Ishikawa (cell line): ENCODE data around the gene FAM81A.

Experiments
- CEBPB ChIP-seq: IDR thresholded peaks from 2 replicates; pipeline ENCODE4 v1.6.1; 2012
- CREB1 ChIP-seq: IDR thresholded peaks from 2 replicates; pipeline ENCODE4 v1.6.1; 2012; ENCODE audit warnings: low read depth
- EGR1 ChIP-seq: IDR thresholded peaks from 2 replicates; pipeline ENCODE4 v1.6.1; 2012
- EP300 ChIP-seq: IDR thresholded peaks from 2 replicates; pipeline ENCODE4 v1.6.1; 2012; ENCODE audit warnings: borderline replicate concordance
- FOXM1 ChIP-seq: IDR thresholded peaks from 2 replicates; pipeline ENCODE4 v1.6.1; 2012; ENCODE audit warnings: low read depth, borderline replicate concordance
- MAX ChIP-seq: IDR thresholded peaks from 2 replicates; pipeline ENCODE4 v1.6.1; 2012
- NFIC ChIP-seq: IDR thresholded peaks from 2 replicates; pipeline ENCODE4 v1.6.1; 2012
- RAD21 ChIP-seq: IDR thresholded peaks from 2 replicates; pipeline ENCODE4 v1.6.1; 2012; ENCODE audit warnings: low read depth
- TAF1 ChIP-seq: IDR thresholded peaks from 2 replicates; pipeline ENCODE4 v1.6.1; 2012; ENCODE audit warnings: low read depth, mild to moderate bottlenecking
- TCF12 ChIP-seq: IDR thresholded peaks from 2 replicates; pipeline ENCODE4 v1.6.1; 2012; ENCODE audit warnings: low read depth
- TEAD4 ChIP-seq: IDR thresholded peaks from 2 replicates; pipeline ENCODE4 v1.6.1; 2012
- YY1 ChIP-seq: IDR thresholded peaks from 2 replicates; pipeline ENCODE4 v1.6.1; 2012; ENCODE audit warnings: low read depth
- ZBTB7A ChIP-seq: IDR thresholded peaks from 2 replicates; pipeline ENCODE4 v1.6.1; 2012; ENCODE audit warnings: low read depth
- TF ChIP-seq, protein P1 (sequence below): IDR thresholded peaks from 2 replicates; pipeline ENCODE4 v1.6.1; 2012; ENCODE audit warnings: low read depth, mild to moderate bottlenecking
- TF ChIP-seq, protein P2 (sequence below): IDR thresholded peaks from 2 replicates; pipeline ENCODE4 v1.6.1; 2012

Gene FAM81A

DNA sequence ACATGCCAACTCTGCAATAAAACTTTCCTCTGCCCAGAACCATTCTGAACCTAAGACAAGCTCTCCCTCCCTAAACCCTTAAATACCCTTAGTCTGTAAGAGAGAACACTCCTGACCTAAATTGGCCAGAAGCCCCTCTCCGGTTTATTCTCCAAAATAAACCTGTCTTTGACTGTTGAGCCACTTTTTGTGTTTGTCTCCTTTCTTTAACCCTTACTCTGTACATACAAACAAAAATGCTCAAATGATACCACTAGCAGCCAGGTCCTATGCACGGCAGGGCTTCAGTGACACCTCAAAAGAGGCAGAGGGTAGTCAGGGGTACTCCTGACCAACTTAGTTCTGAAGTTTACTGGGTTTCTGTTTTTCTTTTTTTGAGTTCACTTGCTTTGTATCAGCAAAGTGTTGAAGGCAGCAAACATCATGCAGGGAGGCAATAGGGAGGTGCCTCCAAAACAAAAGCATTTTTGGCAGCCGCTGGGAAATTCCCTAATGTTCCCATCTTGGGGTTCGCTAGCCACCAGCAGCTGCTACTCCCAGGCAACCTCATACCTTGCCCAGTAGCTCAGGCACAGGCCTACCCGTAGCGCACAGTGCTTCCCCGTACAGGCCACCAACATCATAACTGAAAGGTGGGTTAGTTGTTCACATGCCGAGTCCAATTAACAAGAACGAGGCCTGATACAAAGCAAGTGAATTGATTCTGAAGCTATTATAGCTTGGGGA lies 110.7 kb downstream of the FAM81A start:
- TF ChIP-seq, protein P1, sequence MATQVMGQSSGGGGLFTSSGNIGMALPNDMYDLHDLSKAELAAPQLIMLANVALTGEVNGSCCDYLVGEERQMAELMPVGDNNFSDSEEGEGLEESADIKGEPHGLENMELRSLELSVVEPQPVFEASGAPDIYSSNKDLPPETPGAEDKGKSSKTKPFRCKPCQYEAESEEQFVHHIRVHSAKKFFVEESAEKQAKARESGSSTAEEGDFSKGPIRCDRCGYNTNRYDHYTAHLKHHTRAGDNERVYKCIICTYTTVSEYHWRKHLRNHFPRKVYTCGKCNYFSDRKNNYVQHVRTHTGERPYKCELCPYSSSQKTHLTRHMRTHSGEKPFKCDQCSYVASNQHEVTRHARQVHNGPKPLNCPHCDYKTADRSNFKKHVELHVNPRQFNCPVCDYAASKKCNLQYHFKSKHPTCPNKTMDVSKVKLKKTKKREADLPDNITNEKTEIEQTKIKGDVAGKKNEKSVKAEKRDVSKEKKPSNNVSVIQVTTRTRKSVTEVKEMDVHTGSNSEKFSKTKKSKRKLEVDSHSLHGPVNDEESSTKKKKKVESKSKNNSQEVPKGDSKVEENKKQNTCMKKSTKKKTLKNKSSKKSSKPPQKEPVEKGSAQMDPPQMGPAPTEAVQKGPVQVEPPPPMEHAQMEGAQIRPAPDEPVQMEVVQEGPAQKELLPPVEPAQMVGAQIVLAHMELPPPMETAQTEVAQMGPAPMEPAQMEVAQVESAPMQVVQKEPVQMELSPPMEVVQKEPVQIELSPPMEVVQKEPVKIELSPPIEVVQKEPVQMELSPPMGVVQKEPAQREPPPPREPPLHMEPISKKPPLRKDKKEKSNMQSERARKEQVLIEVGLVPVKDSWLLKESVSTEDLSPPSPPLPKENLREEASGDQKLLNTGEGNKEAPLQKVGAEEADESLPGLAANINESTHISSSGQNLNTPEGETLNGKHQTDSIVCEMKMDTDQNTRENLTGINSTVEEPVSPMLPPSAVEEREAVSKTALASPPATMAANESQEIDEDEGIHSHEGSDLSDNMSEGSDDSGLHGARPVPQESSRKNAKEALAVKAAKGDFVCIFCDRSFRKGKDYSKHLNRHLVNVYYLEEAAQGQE: no peak
- TF ChIP-seq, protein P2, sequence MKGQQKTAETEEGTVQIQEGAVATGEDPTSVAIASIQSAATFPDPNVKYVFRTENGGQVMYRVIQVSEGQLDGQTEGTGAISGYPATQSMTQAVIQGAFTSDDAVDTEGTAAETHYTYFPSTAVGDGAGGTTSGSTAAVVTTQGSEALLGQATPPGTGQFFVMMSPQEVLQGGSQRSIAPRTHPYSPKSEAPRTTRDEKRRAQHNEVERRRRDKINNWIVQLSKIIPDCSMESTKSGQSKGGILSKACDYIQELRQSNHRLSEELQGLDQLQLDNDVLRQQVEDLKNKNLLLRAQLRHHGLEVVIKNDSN: no peak
- no peak for TF ChIP-seq RAD21
- no peak for TF ChIP-seq TEAD4
- no peak for TF ChIP-seq NFIC
- no peak for TF ChIP-seq CREB1
- TF ChIP-seq FOXM1: no peak

- TF ChIP-seq, protein P2: no peak
- no peak for TF ChIP-seq MAX
- no peak for TF ChIP-seq EGR1
- TF ChIP-seq TEAD4: no peak
- TF ChIP-seq EP300: no peak
- no peak for TF ChIP-seq CREB1
- no peak for TF ChIP-seq TCF12
- no peak for TF ChIP-seq FOXM1
- TF ChIP-seq, protein P1: no peak
Observed at GRCh38 chr15:59549301-59550185, 111.6 kb downstream of the FAM81A start.

GRCh38 chr15:59550530-59550929 lies 112.5 kb downstream of the FAM81A start:
- no peak for TF ChIP-seq EGR1
- no peak for TF ChIP-seq CEBPB
- no peak for TF ChIP-seq TEAD4
- no peak for TF ChIP-seq ZBTB7A
- no peak for TF ChIP-seq FOXM1
- no peak for TF ChIP-seq RAD21
- TF ChIP-seq, protein P2: no peak
- TF ChIP-seq EP300: no peak
- TF ChIP-seq NFIC: no peak
- TF ChIP-seq TAF1: no peak
- no peak for TF ChIP-seq MAX
- TF ChIP-seq CREB1: no peak
- TF ChIP-seq, protein P1: no peak

GRCh38 chr15:59550956-59551355 lies 113.0 kb downstream of the FAM81A start:
- TF ChIP-seq ZBTB7A (no peak), EGR1 (no peak), EP300 (no peak), FOXM1 (no peak), CEBPB (no peak), TAF1 (no peak), RAD21 (no peak), MAX (no peak), TCF12 (no peak), YY1 (no peak), CREB1 (no peak), TEAD4 (no peak), NFIC (no peak)
- TF ChIP-seq, protein P2: no peak
- TF ChIP-seq, protein P1: no peak
